Left hindlimb (tissue), 1 donor: Measurements from ENCODE around the gene STPG4.

Source experiments
- DNase-seq: peaks from one replicate; pipeline ENCODE4 v3.0.0-alpha.2; 2018

The STPG4 gene

GRCh38 chr2:47069628-47070154 lies 85.4 kb downstream of the STPG4 start:
- peak; percentile 78 for DNase-seq

- DNase-seq, result no peak
These were observed 86.0 kb downstream of the STPG4 start for GRCh38 chr2:47068981-47069627.

GRCh38 chr2:47067788-47068407 lies 87.2 kb downstream of the STPG4 start:
- no peak for DNase-seq

- no peak for DNase-seq
These were observed 89.2 kb downstream of the STPG4 start for GRCh38 chr2:47065771-47066380.

- DNase-seq, result no peak
These were observed 89.8 kb downstream of the STPG4 start for GRCh38 chr2:47065343-47065742.

- peak; percentile 83 for DNase-seq
These were observed 91.0 kb downstream of the STPG4 start for GRCh38 chr2:47064106-47064505.

- no peak for DNase-seq
These were observed 91.6 kb downstream of the STPG4 start for GRCh38 chr2:47063538-47063930.

- no peak for DNase-seq
These were observed 92.2 kb downstream of the STPG4 start for GRCh38 chr2:47062681-47063537.

GRCh38 chr2:47061944-47062678 lies 93.0 kb downstream of the STPG4 start:
- DNase-seq, result no peak

- DNase-seq, result no peak
These were observed 94.4 kb downstream of the STPG4 start for GRCh38 chr2:47060652-47061170.

GRCh38 chr2:47058003-47058931 lies 96.8 kb downstream of the STPG4 start:
- DNase-seq, result peak; percentile 78

GRCh38 chr2:47057687-47058002 lies 97.5 kb downstream of the STPG4 start:
- DNase-seq, result no peak

- no peak for DNase-seq
These were observed 98.0 kb downstream of the STPG4 start for GRCh38 chr2:47056868-47057686.

- DNase-seq, result no peak
These were observed 98.7 kb downstream of the STPG4 start for GRCh38 chr2:47056374-47056773.

- DNase-seq, result no peak
These were observed 100.2 kb downstream of the STPG4 start for GRCh38 chr2:47054868-47055267.

- no peak for DNase-seq
These were observed 101.0 kb downstream of the STPG4 start for GRCh38 chr2:47054036-47054555.

GRCh38 chr2:47052847-47053246 lies 102.3 kb downstream of the STPG4 start:
- no peak for DNase-seq

- no peak for DNase-seq
These were observed 103.5 kb downstream of the STPG4 start for GRCh38 chr2:47051562-47051961.

GRCh38 chr2:47050762-47051161 lies 104.3 kb downstream of the STPG4 start:
- DNase-seq, result no peak
